Measurements from ENCODE around the gene SVIL.
"Not testable (repeated sequence)": the region's sequence is repeated elsewhere in the genome, so short reads cannot be mapped to it uniquely, and the experiment has no call there.

The SVIL gene

DNA sequence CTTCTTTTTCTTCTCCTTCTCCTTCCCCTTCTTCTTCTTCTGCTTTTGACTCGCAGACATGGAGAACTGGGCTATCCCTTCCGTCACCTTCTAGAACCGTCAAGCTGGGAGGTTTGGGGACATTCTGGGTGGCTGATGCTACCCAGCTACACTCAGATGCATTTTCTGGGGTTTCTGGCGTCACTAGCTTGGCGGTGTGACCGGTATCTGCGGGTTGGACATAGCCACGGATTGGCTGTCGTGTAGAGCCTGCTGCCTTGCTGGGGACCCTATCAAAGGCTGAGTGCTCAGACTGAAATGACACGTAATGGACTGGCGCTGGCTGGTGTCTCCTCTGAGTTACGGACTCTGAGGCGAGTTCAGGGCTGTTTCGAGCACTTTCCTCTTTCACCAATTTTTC, 101.7 kb downstream of the SVIL start:
- Mint-ChIP-seq H3K9me3 (no peaks in the 10 kb centered on the region), H3K36me3 (ENCODE audit: low read depth) (peaks cover 30% of the 10 kb centered on the region), H3K27me3 (no peaks in the 10 kb centered on the region), H3K27ac (no peak overlapping the region), H3K4me1 (ENCODE audit: low read depth) (peaks cover 5% of the 10 kb centered on the region), H3K4me3 (no peak overlapping the region)
- no peak for DNase-seq

DNA sequence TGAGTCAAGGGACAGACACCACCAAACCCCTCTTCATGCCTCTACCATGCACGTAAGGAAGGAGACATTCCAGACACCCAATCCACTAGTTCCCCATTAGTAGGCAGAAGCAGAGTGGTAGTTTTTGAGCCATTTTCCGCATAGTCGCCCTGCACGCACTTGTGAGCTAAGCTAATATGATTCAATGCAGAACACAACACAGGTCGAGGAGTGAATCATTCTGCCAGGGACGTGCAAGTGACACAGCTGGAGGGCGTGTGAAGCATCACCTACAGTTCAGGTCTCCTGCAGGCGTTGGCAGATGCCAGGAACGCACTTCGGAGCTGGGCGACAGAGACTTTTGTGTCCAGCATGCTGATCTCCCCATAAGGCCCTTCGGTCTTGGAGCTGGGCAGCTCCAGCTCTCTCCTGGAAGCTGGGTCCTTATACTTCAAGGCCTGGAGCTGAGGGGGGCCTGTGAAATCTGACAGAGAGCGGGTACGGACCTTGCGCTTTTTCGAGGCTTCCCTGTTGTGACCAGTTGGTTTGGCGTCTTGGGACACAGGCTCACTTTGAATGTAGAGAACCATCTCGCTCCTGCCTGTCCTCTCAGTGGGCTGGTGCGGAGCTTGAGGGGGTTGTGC, 102.4 kb downstream of the SVIL start:
- Mint-ChIP-seq H3K4me3 (no peak overlapping the region), H3K9me3 (no peaks in the 10 kb centered on the region), H3K4me1 (ENCODE audit: low read depth) (peaks cover 5% of the 10 kb centered on the region), H3K27me3 (no peaks in the 10 kb centered on the region), H3K27ac (no peak overlapping the region), H3K36me3 (ENCODE audit: low read depth) (peaks cover 31% of the 10 kb centered on the region)
- no peak for DNase-seq

DNA sequence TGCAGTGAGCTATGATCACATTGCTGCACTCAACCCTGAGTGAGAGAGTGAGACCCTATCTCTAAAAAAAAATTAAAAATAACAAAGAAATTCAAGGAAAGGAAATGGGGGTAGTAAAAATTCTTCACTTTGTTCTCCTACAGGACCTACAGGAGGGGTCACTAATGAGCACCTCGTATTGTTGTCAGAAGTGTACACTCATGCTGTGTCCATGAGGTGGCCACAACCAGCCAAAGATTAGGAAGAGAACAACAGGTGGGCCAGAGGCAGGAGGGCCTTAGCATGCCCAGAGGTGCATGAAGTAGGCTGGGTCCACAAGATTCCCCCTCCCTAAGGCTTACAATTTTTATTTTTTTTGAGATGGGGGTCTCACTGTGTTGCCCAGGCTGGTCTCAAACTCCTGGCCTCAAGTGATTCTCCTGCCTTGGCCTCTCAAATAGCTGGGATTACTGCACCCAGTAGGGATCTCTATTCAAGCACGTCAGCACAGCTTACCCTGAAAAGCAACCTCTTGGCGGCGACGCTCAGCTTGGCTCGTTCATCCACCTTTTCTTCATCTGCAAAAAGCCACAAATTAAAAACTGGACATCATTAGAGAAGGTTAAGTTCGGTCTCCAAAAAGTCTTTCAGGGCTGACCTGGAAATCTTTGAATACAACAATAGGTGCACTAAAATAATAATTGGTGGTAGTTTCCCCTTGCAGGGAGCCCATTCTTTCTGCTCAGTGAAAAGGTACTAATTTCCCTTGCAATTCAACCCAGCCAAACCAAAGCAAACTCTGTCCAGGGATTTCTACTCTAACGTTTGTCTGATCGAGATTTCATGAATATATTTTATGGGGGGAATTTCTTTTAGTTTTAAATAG, 104.4 kb downstream of the SVIL start:
- H3K4me3 Mint-ChIP-seq, result no peak overlapping the region
- no peak for DNase-seq
- peaks cover 39% of the 10 kb centered on the region for H3K36me3 Mint-ChIP-seq (ENCODE audit: low read depth)
- peaks cover 1% of the 10 kb centered on the region for H3K4me1 Mint-ChIP-seq (ENCODE audit: low read depth)
- H3K27ac Mint-ChIP-seq, result no peak overlapping the region
- H3K27me3 Mint-ChIP-seq, result no peaks in the 10 kb centered on the region
- no peaks in the 10 kb centered on the region for H3K9me3 Mint-ChIP-seq

DNA sequence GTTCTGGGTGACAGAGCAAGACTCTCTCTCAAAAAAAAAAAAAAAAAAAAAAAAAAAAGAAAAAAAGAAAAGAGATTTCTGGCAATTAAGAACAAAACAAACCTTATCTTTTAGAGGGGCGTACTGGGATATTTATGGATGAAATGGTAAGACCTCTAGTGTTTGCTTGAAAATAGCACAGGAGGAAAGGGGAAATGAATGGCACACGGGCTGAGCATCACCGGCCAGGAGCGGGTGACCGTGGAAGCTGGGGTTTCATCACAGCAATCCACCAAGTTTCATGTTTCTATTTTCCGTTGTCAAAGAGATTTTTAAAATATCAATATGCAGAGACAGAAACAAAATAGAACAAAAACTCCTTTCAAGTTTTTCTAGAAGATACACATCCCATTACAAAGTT, 105.6 kb downstream of the SVIL start:
- Mint-ChIP-seq H3K27me3 (no peaks in the 10 kb centered on the region), H3K4me1 (ENCODE audit: low read depth) (no peaks in the 10 kb centered on the region), H3K4me3 (no peak overlapping the region), H3K27ac (no peak overlapping the region), H3K36me3 (ENCODE audit: low read depth) (peaks cover 46% of the 10 kb centered on the region), H3K9me3 (no peaks in the 10 kb centered on the region)
- DNase-seq, result no peak

DNA sequence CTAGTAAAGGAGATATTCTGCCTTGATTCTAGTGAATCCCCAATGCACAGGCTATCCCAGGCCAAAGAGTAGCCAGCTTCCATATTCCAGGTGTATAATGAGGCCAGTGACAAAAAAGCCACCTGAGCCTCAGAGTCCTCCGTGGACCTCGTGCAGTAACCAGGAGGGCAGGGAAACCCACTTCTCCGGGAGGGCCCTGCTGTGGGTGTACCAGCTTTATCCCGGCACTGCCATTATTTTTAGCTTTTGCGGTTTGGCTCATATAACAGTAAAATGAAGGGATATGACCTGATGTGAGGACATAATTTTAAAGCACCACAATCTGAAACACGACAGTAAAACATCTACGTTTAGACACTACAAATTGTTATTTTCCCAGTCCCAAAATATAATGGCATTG, 109.0 kb downstream of the SVIL start:
- Mint-ChIP-seq H3K4me3 (no peak overlapping the region), H3K36me3 (ENCODE audit: low read depth) (peaks cover 71% of the 10 kb centered on the region)

DNA sequence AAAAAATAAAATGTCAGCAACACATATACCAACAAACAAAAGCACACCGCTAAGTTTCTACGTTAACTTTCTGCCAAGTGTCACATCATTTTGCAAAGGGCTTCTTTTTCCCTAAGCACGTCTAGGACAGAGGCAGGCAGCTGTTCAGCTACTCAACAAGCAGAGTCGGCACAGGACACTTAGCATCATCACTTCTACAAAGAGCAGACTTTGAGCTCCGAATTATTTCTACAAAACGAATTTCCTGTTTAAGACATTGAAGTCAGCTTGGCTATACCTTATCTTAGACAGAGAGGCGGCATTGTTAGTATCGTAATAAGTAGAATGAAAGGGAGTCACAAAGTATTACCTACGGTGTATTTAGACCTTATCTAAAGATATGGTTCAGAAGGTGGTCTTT, 110.1 kb downstream of the SVIL start:
- no peaks in the 10 kb centered on the region for H3K4me1 Mint-ChIP-seq (ENCODE audit: low read depth)
- H3K27me3 Mint-ChIP-seq, result no peaks in the 10 kb centered on the region
- peaks cover 73% of the 10 kb centered on the region for H3K36me3 Mint-ChIP-seq (ENCODE audit: low read depth)
- no peaks in the 10 kb centered on the region for H3K9me3 Mint-ChIP-seq
- H3K27ac Mint-ChIP-seq, result no peak overlapping the region
- no peak for DNase-seq
- H3K4me3 Mint-ChIP-seq, result no peak overlapping the region

More for the DNA sequence above, 109.0 kb downstream of the SVIL start:
- Mint-ChIP-seq H3K27me3 (no peaks in the 10 kb centered on the region), H3K9me3 (no peaks in the 10 kb centered on the region), H3K4me1 (ENCODE audit: low read depth) (no peaks in the 10 kb centered on the region), H3K27ac (no peak overlapping the region)
- DNase-seq, result no peak

DNA sequence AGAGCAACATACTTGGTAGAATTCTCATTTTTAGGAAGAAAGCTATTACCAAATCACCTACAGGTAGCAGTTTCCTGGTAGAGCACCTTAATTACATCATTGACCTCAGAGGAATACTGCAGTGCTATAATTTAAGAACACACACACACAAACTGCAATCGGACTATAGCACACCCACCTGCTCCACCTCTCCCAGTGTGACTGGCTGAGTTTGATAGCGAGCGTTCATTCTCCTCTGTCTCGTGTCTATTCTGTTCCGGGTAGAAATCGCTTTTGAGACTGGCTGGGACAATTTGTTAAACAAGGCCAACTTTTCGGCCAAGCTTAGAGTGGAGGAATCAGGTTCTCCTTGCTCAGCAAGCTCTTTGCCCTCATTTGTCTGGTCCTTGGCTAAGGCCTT, 110.5 kb downstream of the SVIL start:
- no peaks in the 10 kb centered on the region for H3K4me1 Mint-ChIP-seq (ENCODE audit: low read depth)
- H3K36me3 Mint-ChIP-seq (ENCODE audit: low read depth), result peaks cover 72% of the 10 kb centered on the region
- H3K9me3 Mint-ChIP-seq, result no peaks in the 10 kb centered on the region
- H3K27ac Mint-ChIP-seq, result no peak overlapping the region
- no peak overlapping the region for H3K4me3 Mint-ChIP-seq
- DNase-seq, result no peak
- no peaks in the 10 kb centered on the region for H3K27me3 Mint-ChIP-seq

DNA sequence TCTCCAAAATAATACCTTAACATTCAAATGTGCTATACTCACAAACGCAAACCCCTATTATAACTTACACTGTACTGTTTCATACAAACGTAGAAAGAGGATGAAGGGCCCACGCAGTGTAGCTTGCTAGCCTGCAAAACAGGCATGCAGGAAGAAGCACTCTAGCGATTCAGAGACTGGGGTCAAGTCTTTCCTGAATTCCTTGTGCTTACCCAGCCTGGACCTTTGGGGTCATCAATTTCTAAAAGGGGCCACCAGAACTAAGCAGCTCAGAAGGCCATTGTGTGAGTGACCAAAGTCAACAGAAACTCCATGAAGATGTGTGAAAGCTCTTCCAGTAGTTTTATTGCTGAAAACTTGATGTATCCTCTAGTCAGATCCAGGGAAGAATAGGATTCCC, 111.9 kb downstream of the SVIL start:
- H3K27me3 Mint-ChIP-seq, result no peaks in the 10 kb centered on the region
- H3K36me3 Mint-ChIP-seq (ENCODE audit: low read depth), result peaks cover 74% of the 10 kb centered on the region
- DNase-seq, result no peak
- no peak overlapping the region for H3K27ac Mint-ChIP-seq
- H3K9me3 Mint-ChIP-seq, result no peaks in the 10 kb centered on the region
- no peaks in the 10 kb centered on the region for H3K4me1 Mint-ChIP-seq (ENCODE audit: low read depth)
- no peak overlapping the region for H3K4me3 Mint-ChIP-seq

DNA sequence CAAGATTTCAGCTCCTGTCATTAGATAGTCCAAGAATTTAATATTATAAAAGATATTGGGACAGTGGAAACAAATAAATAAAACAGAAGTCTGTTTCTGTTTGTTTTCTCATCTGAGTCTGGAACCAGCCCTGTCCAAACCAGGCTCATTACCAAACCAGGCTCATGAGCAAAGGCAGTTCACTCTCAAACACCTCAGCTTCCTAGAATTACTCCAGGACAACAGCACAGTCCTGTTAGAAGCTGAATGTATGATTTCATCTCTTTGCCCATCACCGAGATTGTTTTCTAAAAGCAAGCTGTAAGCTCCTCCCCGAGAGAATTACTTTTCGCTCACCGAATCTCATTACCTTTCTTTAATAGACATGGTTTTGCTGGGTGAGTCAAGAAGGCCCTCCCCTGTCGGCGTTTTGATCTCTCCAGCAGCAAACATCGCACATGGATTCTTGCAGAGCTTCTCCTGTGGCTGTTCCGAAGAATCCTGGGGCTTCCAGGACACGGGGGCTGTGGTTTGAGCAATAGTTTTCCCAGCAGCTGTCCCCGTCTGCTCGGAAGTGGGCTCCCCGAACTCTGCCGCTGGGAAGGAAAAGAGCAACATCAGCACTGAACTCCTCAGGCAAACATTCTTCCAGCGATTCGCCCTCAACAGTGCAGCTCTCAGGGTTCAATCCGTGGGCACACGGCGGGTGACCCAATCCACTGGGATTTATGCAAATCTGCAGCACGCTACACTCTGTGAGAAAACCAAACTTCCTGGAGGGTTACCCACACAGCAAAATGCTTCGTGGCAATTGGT, 112.5 kb downstream of the SVIL start:
- H3K27me3 Mint-ChIP-seq, result no peaks in the 10 kb centered on the region
- DNase-seq, result no peak
- no peaks in the 10 kb centered on the region for H3K4me1 Mint-ChIP-seq (ENCODE audit: low read depth)
- H3K27ac Mint-ChIP-seq, result no peak overlapping the region
- peaks cover 76% of the 10 kb centered on the region for H3K36me3 Mint-ChIP-seq (ENCODE audit: low read depth)
- H3K4me3 Mint-ChIP-seq, result no peak overlapping the region
- H3K9me3 Mint-ChIP-seq, result no peaks in the 10 kb centered on the region

DNA sequence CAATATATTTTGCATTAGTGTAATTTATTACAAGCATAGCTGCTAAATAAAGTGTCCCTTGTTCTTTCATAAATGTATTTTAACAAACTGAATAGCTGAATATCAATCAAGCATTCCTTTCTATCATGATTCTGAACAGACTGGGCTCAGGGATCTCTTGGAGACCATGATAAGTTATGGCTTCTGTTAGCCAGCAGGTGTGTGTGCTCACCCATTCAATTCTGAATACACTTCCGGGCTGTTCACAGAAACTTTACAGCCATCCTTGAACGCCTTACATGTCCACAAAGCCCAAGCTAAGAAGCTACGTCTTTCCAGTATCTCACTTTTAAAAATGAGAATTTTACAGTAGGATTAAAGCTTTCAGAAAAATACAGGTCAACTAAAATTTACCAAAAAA, 115.1 kb downstream of the SVIL start:
- no peak for DNase-seq
- Mint-ChIP-seq H3K27me3 (no peaks in the 10 kb centered on the region), H3K36me3 (ENCODE audit: low read depth) (peaks cover 67% of the 10 kb centered on the region), H3K27ac (no peak overlapping the region), H3K9me3 (no peaks in the 10 kb centered on the region), H3K4me3 (no peak overlapping the region), H3K4me1 (ENCODE audit: low read depth) (no peaks in the 10 kb centered on the region)

DNA sequence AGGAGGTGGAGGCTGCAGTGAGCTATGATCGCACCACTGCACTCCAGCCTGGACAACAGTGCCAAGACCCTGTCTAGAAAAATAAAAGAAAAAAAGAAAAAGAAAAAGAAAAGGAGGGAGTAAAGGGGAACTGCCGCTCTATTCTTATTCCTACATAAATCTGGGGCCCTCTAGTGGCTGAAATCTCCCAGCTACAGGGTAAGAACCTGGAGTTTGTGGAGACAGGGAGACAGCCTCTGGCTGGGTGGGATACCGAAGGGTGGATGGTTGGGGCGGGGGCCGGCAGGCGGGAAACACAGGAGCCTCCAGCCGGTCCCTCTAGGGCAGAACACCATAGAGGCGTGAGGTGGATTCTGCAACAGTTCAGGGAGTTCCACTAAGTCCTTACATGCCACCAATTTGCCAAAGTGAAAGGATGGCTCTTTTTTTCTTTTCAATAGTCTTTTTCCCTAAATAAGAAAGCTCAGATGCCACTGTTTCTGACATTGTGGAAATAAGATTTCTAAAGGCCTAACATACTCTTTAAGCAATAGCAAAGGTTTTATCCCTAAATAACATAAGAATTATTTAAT, 117.3 kb downstream of the SVIL start:
- Mint-ChIP-seq H3K4me3 (no peak overlapping the region), H3K4me1 (ENCODE audit: low read depth) (no peaks in the 10 kb centered on the region), H3K9me3 (no peaks in the 10 kb centered on the region), H3K36me3 (ENCODE audit: low read depth) (peaks cover 50% of the 10 kb centered on the region), H3K27ac (no peak overlapping the region), H3K27me3 (no peaks in the 10 kb centered on the region)
- no peak for DNase-seq

DNA sequence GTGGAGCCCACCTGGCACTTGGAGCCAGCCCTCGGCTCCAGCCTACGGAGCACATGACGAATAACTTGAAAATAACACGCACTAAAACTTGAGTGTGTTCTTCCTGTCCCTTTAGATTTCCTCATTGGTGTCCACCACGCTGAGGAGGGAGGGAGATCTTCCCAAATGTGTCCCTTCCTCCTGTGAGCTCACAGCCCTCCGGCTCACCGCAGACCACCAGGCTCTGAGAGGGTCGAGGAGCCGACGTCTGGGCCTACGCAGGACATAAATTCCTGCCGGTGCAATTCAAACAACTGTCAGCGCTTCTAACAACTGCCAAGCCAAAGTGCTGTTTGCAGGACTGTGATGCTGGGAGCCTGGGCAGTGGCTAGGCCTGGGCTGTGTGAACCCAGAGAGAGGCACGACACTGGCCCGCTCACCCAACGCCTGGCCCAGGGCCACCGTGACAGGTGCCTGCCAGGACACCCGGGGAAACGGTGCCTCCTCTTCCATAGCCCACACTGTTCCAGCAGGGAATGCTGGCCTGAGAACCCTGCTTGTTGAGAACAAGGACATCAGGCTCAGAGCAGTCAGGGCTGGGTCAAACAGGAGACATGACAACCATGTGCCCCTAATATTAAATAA, 118.3 kb downstream of the SVIL start:
- H3K4me3 Mint-ChIP-seq; DNase-seq; H3K9me3 Mint-ChIP-seq; H3K27ac Mint-ChIP-seq; H3K27me3 Mint-ChIP-seq; H3K4me1 Mint-ChIP-seq (ENCODE audit: low read depth): not testable (repeated sequence)
- H3K36me3 Mint-ChIP-seq (ENCODE audit: low read depth), result peaks cover 49% of the 10 kb centered on the region

DNA sequence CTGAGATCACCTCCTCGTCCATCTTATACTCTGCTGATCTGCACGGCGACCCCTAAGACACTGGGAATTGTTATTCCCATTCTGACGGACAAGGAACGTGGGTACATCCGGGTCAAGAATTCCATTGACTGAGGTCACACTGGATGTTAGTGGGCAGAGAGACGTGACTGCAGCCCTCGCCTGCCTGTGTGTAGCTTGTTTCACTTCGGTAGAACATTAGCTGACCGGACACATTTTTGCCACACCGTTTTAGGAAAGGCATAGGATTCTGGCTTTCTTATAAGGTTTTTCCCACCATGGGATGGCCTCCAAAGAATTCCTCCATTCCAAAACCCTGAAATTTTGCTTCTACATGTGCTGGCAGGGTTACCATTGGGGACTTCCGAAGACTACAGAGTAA, 118.9 kb downstream of the SVIL start:
- H3K36me3 Mint-ChIP-seq (ENCODE audit: low read depth), result peaks cover 47% of the 10 kb centered on the region
- not testable (repeated sequence) for DNase-seq; H3K9me3 Mint-ChIP-seq; H3K4me3 Mint-ChIP-seq; H3K4me1 Mint-ChIP-seq (ENCODE audit: low read depth); H3K27ac Mint-ChIP-seq; H3K27me3 Mint-ChIP-seq

DNA sequence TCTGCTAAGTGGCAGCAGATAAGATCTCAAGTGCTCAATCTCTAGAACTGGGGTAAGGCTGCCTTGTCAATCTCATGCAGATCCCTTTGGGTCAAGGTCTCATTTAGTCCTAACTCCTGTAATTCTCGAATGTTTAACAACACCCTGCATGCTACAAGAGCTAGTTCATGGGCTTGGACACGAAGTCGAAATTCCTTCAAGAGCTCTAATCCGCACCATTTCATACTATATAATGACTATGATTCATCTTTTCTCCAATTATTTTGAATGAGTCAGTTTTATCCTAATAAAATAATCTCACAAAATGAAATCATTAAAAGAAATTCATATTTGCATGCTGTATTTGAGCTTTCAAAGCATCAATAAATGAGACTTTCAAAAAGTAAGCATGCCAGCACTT, 119.7 kb downstream of the SVIL start:
- H3K36me3 Mint-ChIP-seq (ENCODE audit: low read depth), result peaks cover 41% of the 10 kb centered on the region
- H3K9me3 Mint-ChIP-seq, H3K27ac Mint-ChIP-seq: not testable (repeated sequence)

More for the DNA sequence above, 119.7 kb downstream of the SVIL start:
- not testable (repeated sequence) for H3K4me1 Mint-ChIP-seq (ENCODE audit: low read depth); DNase-seq; H3K27me3 Mint-ChIP-seq; H3K4me3 Mint-ChIP-seq
